Ovary (tissue), 9 donors: Measurements from ENCODE around the gene IL17REL. TPM values are rescaled to one million over a fixed set of nuclear protein-coding genes. Genes with fewer than 3 reads are reported as not detected.

Experiments
- DNase-seq, 5 donors: peaks; one replicate each; pipeline ENCODE4 v3.0.0-alpha.2; 2019 to 2020
- H3K27ac ChIP-seq, 2 donors: fragments of 200-600 bp; one replicate each; pipeline versions ENCODE4 v1.5.1 to v1.8.0; 2019 to 2022
- H3K27me3 ChIP-seq: fragments of 200-600 bp; one replicate; pipeline ENCODE4 v1.8.0; 2022
- H3K36me3 ChIP-seq: fragments of 200-600 bp; sonication (generic); one replicate; pipeline ENCODE4 v1.5.1; 2019
- H3K4me1 ChIP-seq: one replicate; pipeline ENCODE4 v1.8.1; 2013; ENCODE audit warnings: mild to moderate bottlenecking, moderate library complexity; ENCODE audit not compliant: insufficient read depth
- H3K4me3 ChIP-seq: fragments of 200-600 bp; sonication (generic); one replicate; pipeline ENCODE4 v1.5.1; 2017
- H3K9me3 ChIP-seq, 2 donors: fragments of 200-600 bp in 1 of 2; sonication (generic) in 1 of 2; one replicate each; pipeline versions ENCODE4 v1.5.1 to v1.8.1; 2013 to 2019; ENCODE audit warnings: mild to moderate bottlenecking in 1 of 2, moderate library complexity in 1 of 2
- CTCF ChIP-seq, 3 donors: fragments of 450-650 bp in 2 of 3; fragments of 200-600 bp in 1 of 3; IDR thresholded peaks; one replicate each; pipeline versions ENCODE4 v1.5.1 to v1.8.0; 2016 to 2022; ENCODE audit warnings: antibody characterized with exemption in 3 of 3, mild to moderate bottlenecking in 1 of 3
- EP300 ChIP-seq: sonication (generic); formaldehyde crosslinking; IDR thresholded peaks from one replicate; pipeline ENCODE4 v1.6.1; 2017; ENCODE audit warnings: antibody characterized with exemption
- POLR2A ChIP-seq: fragments of 450-650 bp; IDR thresholded peaks from one replicate; pipeline ENCODE4 v1.6.1; 2017; ENCODE audit warnings: antibody characterized with exemption, mild to moderate bottlenecking, moderate library complexity
- WGBS, 3 donors: extraction: QIAGEN DNeasy Blood & Tissue Kit in 1 of 3; methylation state at CpG; one replicate each; pipeline versions ENCODE4 v1.1.5 to v1.1.7; 2013 to 2017; 5-methylcytosine and 5-hydroxymethylcytosine counted together
- intact Hi-C, 4 donors: fragments of 100-400 bp; cut with DNase I; formaldehyde crosslinking; loops; one replicate each; pipeline versions ENCODE4 v1.11.0 to v1.15.1; 2022 to 2023
- polyA plus RNA-seq, 2 donors: library from polyadenylated mRNA; stranded (reverse); fragments of 200-250 nt in 1 of 2; fragments of 350-450 nt in 1 of 2; fragmentation: Illumina TruSeq in 1 of 2; extraction: RNeasy Lipid Tissue Mini Kit (QIAGEN cat#74804) in 1 of 2; gene quantifications; one replicate each; pipeline ENCODE4 v1.2.3, GENCODE V29; 2013 to 2014
- total RNA-seq, 7 donors: library from RNA; depleted of rRNA in 2 of 7; stranded (reverse); fragments of >200 nt in 2 of 7; fragmentation: NEBNext Ultra II Directional in 3 of 7; extraction: Animal tissue kit (Norgen Biotek cat#: 25700) in 3 of 7; gene quantifications; one replicate each; pipeline versions ENCODE4 v1.1.0 to v1.2.4, GENCODE V29; 2016 to 2023
- donor health status: DM: no; HTN: no; CAD: no; lungs with moderate emphysema.
- donor health status: DM: no; HTN: no; CAD: no.
- donor health status: Bipolar disorder and iron deficiency.
- donor health status: DM: yes; HTN: yes; CAD: no.
- donor health status: DM: no; HTN: no; CAD: no.
- donor health status: DM: yes; HTN: yes; CAD: no.

Gene IL17REL
- total and polyA plus RNA-seq, 9 donors: 0.05 to 0.18 (median 0.10) TPM; not detected in 5

GRCh38 chr22:49955581-49956417 is 56.8 kb downstream of the IL17REL start:
- Histone ChIP-seq H3K27ac (no peak overlapping the region), H3K9me3 (no peaks in the 10 kb centered on the region), H3K4me3 (no peak overlapping the region), H3K36me3 (no peaks in the 10 kb centered on the region), H3K4me1 (peaks cover 6% of the 10 kb centered on the region), H3K27me3 (no peaks in the 10 kb centered on the region)
- peak in 2 of 5 donors; percentile 25 to 38 for DNase-seq
- intact Hi-C loops: loop anchor here in 1 of 4 donors (10.0 kb wide), 1 partner anchor 239 kb away; no protein-coding TSS in a partner anchor
- no peak for TF ChIP-seq POLR2A
- TF ChIP-seq CTCF (IDR thresholded peaks at IDR 0.05): no peak
- no peak for TF ChIP-seq EP300
- 88 to 91% (median 89%) methylated on average over 19 to 22 of the region's 22 CpGs for WGBS, 3 donors

GRCh38 chr22:49954991-49955580 is 57.5 kb downstream of the IL17REL start:
- DNase-seq: peak in 2 of 5 donors; percentile 24 to 38
- Histone ChIP-seq H3K9me3 (no peaks in the 10 kb centered on the region), H3K4me1 (peaks cover 6% of the 10 kb centered on the region), H3K27me3 (no peaks in the 10 kb centered on the region), H3K36me3 (no peaks in the 10 kb centered on the region), H3K27ac (no peak overlapping the region), H3K4me3 (no peak overlapping the region)
- 72 to 75% (median 73%) methylated on average over 15 of the region's 15 CpGs for WGBS, 3 donors
- TF ChIP-seq CTCF (IDR thresholded peaks at IDR 0.05) (no peak), POLR2A (no peak), EP300 (no peak)
- intact Hi-C loops: loop anchor here in 1 of 4 donors (10.0 kb wide), 1 partner anchor 240 kb away; no protein-coding TSS in a partner anchor

GRCh38 chr22:49954354-49954753 is 58.2 kb downstream of the IL17REL start:
- Histone ChIP-seq H3K36me3 (no peaks in the 10 kb centered on the region), H3K27me3 (no peaks in the 10 kb centered on the region), H3K4me1 (peaks cover 6% of the 10 kb centered on the region), H3K9me3 (no peaks in the 10 kb centered on the region), H3K4me3 (no peak overlapping the region), H3K27ac (no peak overlapping the region)
- DNase-seq: peak in 1 of 5 donors; percentile 22
- TF ChIP-seq EP300 (no peak), CTCF (IDR thresholded peaks at IDR 0.05) (no peak), POLR2A (no peak)
- WGBS, 3 donors: 79 to 94% (median 89%) methylated on average over 4 to 8 of the region's 8 CpGs
- intact Hi-C loops: loop anchor here in 1 of 4 donors (10.0 kb wide), 1 partner anchor 240 kb away; no protein-coding TSS in a partner anchor

GRCh38 chr22:49953680-49954344 is 58.8 kb downstream of the IL17REL start:
- Histone ChIP-seq H3K4me1 (peaks cover 6% of the 10 kb centered on the region), H3K36me3 (no peaks in the 10 kb centered on the region), H3K27me3 (no peaks in the 10 kb centered on the region), H3K27ac (no peak overlapping the region), H3K4me3 (no peak overlapping the region), H3K9me3 (no peaks in the 10 kb centered on the region)
- intact Hi-C loops: loop anchor here in 1 of 4 donors (10.0 kb wide), 1 partner anchor 241 kb away; no protein-coding TSS in a partner anchor
- no peak for TF ChIP-seq EP300
- TF ChIP-seq CTCF (IDR thresholded peaks at IDR 0.05): no peak
- TF ChIP-seq POLR2A: no peak
- WGBS, 3 donors: 87 to 93% (median 89%) methylated on average over 15 to 18 of the region's 18 CpGs
- no peak for DNase-seq
